NT2/D1 (cell line): Measurements from ENCODE around the gene DLK1.

Experiments
- SUZ12 ChIP-seq: IDR thresholded peaks from 2 replicates; pipeline ENCODE4 v1.6.1; 2011; ENCODE audit not compliant: insufficient read length, insufficient read depth; ENCODE audit errors: extremely low read depth
- YY1 ChIP-seq: IDR thresholded peaks from 2 replicates; pipeline ENCODE4 v1.6.1; 2011; ENCODE audit not compliant: insufficient read length, insufficient read depth
- ZNF274 ChIP-seq: IDR thresholded peaks from 2 replicates; pipeline ENCODE4 v1.6.1; 2011; ENCODE audit warnings: mild to moderate bottlenecking, low read depth, low read length

GRCh38 chr14:100770605-100771120, 44.0 kb downstream of the DLK1 start:
- TF ChIP-seq SUZ12 (no peak), YY1 (no peak), ZNF274 (no peak)
